Tibial artery (tissue), 4 donors: ENCODE measurements around the gene CREB1.

Experiments
- DNase-seq, 2 donors: peaks; one replicate each; pipeline ENCODE4 v3.0.0-alpha.2; 2019
- H3K27ac ChIP-seq, 2 donors: fragments of 200-600 bp; sonication (generic) in 1 of 2; 1 replicate in 1 of 2; 2 replicates in 1 of 2; pipeline ENCODE4 v1.5.1; 2018 to 2019; ENCODE audit warnings: mild to moderate bottlenecking in 1 of 2
- H3K27me3 ChIP-seq, 2 donors: fragments of 200-600 bp; sonication (generic) in 1 of 2; one replicate each; pipeline versions ENCODE4 v1.5.1 to v1.6.0; 2016 to 2019
- H3K36me3 ChIP-seq, 3 donors: fragments of 200-600 bp; sonication (generic) in 2 of 3; one replicate each; pipeline ENCODE4 v1.5.1; 2016 to 2019; ENCODE audit warnings: mild to moderate bottlenecking in 2 of 3
- H3K4me1 ChIP-seq, 4 donors: fragments of 200-600 bp; sonication (generic) in 2 of 4; 1 replicate in 3 of 4; 2 replicates in 1 of 4; pipeline ENCODE4 v1.5.1; 2016 to 2019
- H3K4me3 ChIP-seq, 2 donors: fragments of 200-600 bp; sonication (generic) in 1 of 2; 1 replicate in 1 of 2; 2 replicates in 1 of 2; pipeline ENCODE4 v1.5.1; 2018 to 2019; ENCODE audit warnings: mild to moderate bottlenecking in 2 of 2
- H3K9me3 ChIP-seq, 3 donors: fragments of 200-600 bp; sonication (generic) in 1 of 3; one replicate each; pipeline ENCODE4 v1.5.1; 2016 to 2019
- intact Hi-C: fragments of 100-400 bp; cut with DNase I; formaldehyde crosslinking; loops from one replicate; pipeline ENCODE4 v1.15.0; 2023; ENCODE audit warnings: low total_unique reads
- TF ChIP-seq, protein P1 (sequence below), 2 experiments: fragments of 200-600 bp in 1 of 2; fragments of 450-650 bp in 1 of 2; IDR thresholded peaks; one replicate each; pipeline ENCODE4 v1.5.1; 2017 to 2019; ENCODE audit warnings: antibody characterized with exemption in 2 of 2, mild to moderate bottlenecking in 1 of 2, moderate library complexity in 1 of 2

Gene CREB1

DNA sequence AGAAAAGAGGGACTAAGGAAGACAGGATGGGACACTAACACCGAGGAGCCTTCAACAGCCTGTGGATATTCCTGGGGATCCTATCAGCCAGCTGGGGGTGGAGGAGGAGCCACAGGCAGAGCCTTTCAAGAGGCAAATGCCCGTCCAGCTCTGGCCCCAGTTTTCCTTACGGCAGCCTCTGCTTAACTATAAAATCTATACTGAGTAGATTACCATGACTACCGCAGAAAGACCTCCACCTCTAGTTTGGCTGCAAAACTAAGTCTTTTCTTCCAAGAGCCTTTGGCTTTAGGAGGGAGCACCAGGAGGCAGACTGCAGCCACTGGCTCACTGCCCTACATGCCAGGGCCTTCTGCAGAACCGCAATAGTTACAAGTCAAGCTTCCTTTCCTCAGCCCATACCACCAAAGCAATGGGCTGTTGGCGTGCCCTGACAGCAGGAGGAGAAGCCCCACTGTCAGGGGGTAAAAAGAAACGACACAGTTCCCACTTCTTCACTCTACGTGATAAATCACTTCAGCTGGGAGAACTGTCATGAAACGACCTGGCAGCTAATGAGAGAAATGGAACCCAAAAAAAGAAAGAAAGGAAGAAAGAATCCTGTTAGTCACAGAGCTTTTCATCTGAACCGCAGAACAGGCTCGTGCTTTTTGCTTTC is 25.1 kb upstream of the CREB1 start:
- H3K27ac ChIP-seq: peak overlapping the region; percentile 60 to 67
- no peak overlapping the region for H3K4me3 ChIP-seq
- no peaks in the 10 kb centered on the region for H3K9me3 ChIP-seq
- intact Hi-C loops: no loop called here
- TF ChIP-seq, protein P1, sequence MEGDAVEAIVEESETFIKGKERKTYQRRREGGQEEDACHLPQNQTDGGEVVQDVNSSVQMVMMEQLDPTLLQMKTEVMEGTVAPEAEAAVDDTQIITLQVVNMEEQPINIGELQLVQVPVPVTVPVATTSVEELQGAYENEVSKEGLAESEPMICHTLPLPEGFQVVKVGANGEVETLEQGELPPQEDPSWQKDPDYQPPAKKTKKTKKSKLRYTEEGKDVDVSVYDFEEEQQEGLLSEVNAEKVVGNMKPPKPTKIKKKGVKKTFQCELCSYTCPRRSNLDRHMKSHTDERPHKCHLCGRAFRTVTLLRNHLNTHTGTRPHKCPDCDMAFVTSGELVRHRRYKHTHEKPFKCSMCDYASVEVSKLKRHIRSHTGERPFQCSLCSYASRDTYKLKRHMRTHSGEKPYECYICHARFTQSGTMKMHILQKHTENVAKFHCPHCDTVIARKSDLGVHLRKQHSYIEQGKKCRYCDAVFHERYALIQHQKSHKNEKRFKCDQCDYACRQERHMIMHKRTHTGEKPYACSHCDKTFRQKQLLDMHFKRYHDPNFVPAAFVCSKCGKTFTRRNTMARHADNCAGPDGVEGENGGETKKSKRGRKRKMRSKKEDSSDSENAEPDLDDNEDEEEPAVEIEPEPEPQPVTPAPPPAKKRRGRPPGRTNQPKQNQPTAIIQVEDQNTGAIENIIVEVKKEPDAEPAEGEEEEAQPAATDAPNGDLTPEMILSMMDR (IDR thresholded peaks at IDR 0.05): no peak
- H3K27me3 ChIP-seq: no peaks in the 10 kb centered on the region
- peaks cover 0 to 37% (median 27%) of the 10 kb centered on the region in 4 donors for H3K4me1 ChIP-seq
- H3K36me3 ChIP-seq: no peaks in the 10 kb centered on the region
- peak in 1 of 2 donors; percentile 70 for DNase-seq

DNA sequence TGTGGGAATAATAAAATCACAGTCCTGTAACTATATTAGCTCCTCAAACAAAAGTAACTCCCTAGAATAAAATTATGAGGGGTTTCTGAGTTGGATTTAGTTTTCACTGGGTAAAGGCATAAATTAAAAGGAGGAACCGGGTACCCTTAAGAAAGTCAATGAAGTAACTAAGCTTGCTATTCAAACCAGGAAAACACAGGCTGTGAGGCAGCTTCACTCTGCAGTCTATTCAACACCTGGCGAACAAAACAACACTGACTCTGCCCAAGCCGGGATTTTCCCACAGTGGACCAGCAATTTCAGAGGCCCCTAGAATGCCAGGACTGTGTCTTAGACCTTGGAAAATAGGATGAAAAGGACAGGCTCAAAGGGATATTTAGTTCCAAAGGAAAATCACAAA is 24.6 kb upstream of the CREB1 start:
- Histone ChIP-seq H3K4me1 (peaks cover 0 to 37% (median 27%) of the 10 kb centered on the region in 4 donors), H3K9me3 (no peaks in the 10 kb centered on the region), H3K4me3 (no peak overlapping the region), H3K36me3 (no peaks in the 10 kb centered on the region), H3K27ac (peak overlapping the region; percentile 60 to 67), H3K27me3 (no peaks in the 10 kb centered on the region)
- TF ChIP-seq, protein P1 (IDR thresholded peaks at IDR 0.05): no peak
- intact Hi-C loops: no loop called here
- DNase-seq: no peak

DNA sequence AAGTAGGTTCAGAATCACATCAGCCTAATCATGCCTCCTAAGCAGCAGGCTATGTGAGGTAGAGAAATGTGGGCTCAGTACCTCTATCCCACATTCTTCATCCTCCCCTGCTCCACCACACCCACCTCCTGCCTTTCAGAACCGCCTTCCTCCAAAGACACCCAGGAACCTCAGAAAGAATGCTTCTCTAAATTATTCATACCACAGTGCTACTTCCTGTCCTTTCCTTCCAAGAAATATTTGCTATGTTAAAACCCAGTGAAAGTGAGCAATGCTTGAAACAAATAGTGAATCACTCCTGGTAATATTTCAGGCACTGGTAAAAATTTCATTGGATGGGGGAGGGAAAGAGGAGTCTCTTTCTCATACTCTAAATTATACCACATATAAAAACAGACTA is 24.0 kb upstream of the CREB1 start:
- no peaks in the 10 kb centered on the region for H3K9me3 ChIP-seq
- DNase-seq: no peak
- TF ChIP-seq, protein P1 (IDR thresholded peaks at IDR 0.05): no peak
- H3K27me3 ChIP-seq: no peaks in the 10 kb centered on the region
- peak overlapping the region; percentile 60 to 67 for H3K27ac ChIP-seq
- intact Hi-C loops: no loop called here
- no peaks in the 10 kb centered on the region for H3K36me3 ChIP-seq
- H3K4me1 ChIP-seq: peaks cover 0 to 37% (median 27%) of the 10 kb centered on the region in 4 donors
- no peak overlapping the region for H3K4me3 ChIP-seq

DNA sequence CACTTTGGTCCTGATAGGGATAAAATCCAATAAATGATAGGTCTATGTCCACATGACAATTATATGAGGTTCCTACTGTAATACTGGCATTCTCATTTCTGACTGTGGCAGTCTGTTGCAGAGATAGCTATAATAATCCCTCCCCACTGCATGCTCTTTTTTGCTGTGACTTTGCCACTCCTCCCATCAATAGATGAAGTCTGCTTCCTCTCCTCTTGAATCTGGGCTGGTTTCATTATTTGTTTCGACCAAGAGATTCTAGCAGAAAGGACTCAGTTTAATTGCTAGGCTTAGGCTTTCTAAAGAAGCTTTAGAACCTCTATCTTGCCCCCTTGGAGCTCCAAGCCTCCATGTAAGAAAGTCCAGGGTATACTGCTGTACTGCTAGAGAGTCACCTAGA is 23.3 kb upstream of the CREB1 start:
- Histone ChIP-seq H3K4me3 (no peak overlapping the region), H3K27me3 (no peaks in the 10 kb centered on the region), H3K36me3 (no peaks in the 10 kb centered on the region), H3K9me3 (no peaks in the 10 kb centered on the region), H3K4me1 (peaks cover 0 to 37% (median 27%) of the 10 kb centered on the region in 4 donors), H3K27ac (peak overlapping the region; percentile 41 to 67)
- no peak for DNase-seq
- TF ChIP-seq, protein P1 (IDR thresholded peaks at IDR 0.05): no peak
- intact Hi-C loops: no loop called here

DNA sequence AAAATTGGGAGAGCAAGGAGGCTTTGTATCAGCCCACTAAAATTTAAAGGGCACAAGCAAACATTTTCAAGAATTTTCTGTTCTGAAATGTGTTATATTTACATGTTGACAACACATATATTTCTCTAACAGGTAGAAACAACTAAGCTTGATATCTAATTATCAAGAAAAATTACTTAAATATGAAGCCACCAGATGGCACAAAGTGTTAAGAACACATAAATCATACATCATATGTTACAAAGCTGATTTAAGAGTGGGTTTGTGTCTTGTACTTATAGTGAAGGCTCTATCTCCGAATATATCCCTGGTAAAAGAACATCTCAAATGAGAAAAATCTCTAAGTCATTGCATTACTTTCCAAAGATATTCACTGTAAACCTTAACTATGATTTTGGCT is 19.6 kb upstream of the CREB1 start:
- no peak overlapping the region for H3K27ac ChIP-seq
- intact Hi-C loops: no loop called here
- H3K9me3 ChIP-seq: no peaks in the 10 kb centered on the region
- no peaks in the 10 kb centered on the region for H3K36me3 ChIP-seq
- DNase-seq: no peak
- H3K4me1 ChIP-seq: peaks cover 0 to 34% (median 14%) of the 10 kb centered on the region in 4 donors
- H3K27me3 ChIP-seq: no peaks in the 10 kb centered on the region
- TF ChIP-seq, protein P1 (IDR thresholded peaks at IDR 0.05): no peak
- H3K4me3 ChIP-seq: no peak overlapping the region
